ENCODE measurements around the gene SBF2.

Gene SBF2

DNA sequence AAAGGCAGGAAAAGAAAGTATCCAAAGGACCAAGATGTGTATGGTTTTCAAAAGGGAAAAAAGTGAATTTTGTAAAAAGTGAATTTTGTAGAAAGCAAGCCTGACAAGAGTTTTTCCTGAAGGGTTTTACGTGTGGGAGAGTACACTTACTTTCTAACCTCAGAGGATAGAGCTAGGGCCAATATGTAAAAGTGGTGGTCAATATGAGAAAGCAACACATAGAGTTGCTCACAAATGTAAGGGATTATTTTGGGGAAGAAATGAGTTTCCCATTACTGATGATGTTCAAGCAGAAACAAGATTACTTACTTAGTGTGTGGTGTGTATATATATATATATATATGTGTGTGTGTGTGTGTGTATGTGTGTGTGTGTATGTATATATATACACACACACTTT lies 467.6 kb downstream of the SBF2 start:
- in situ Hi-C loops (cut with MboI; ENCODE audit: low sequenced_read_pairs), result no loop called here

DNA sequence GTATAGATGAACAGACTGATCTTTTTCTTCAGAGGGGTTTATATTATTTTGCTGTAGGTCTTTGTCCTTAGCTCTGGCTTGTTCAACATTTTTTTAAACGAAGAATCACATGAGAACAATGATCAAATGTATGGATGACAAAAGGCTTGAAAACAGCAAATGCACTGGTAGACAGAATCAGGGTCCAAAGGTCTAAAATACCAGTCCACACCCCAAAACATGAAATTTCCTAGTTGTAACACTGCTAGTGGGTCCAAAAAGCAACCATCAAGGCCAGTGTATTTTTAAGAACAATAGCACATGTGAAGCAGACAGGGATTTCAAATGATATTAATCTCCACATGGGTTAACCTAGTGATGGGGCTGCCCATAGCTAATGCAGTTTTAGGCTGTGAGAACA lies 468.1 kb downstream of the SBF2 start:
- in situ Hi-C loops (cut with MboI; ENCODE audit: low sequenced_read_pairs), result no loop called here

DNA sequence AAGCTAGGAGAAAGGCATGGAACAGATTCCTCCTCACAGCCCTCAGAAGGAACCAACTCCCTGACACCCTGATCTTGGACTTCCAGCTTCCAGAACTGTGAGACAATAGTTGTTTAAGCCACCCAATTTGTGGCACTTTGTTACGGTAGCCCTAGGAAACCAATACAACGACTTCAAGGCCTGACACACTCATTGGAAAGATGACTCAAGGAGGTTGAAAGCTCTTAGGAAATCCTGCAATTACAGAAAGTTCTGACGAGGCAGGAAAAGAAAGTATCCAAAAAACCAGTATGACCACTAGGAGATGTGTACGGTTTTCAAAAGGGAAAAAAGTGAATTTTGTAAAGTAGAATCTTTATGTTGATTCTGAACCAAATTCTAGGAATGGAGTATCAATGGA lies 468.7 kb downstream of the SBF2 start:
- in situ Hi-C loops (cut with MboI; ENCODE audit: low sequenced_read_pairs), result no loop called here

DNA sequence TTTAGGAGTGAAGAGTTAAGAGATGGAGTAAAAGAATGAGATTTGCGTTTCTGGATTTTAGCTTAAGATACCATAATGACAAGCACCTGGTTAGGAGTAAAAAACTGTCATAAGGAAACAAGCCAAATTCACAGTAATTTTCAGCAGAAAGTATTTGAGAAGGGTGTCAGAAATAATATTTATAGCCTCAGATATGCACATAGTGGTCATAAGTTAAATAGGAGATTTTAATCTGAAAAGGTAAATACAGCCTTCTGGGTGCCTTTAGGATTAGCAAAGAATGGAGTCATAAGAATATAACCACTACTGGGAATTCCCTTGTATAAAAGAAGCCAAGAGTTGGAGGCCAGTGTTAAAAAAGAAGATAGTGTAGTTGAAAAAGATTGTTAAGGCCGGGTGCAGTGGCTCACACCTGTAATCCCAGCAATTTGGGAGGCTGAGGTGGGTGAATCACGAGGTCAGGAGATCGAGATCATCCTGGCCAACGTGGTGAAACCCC lies 470.1 kb downstream of the SBF2 start:
- in situ Hi-C loops (cut with MboI; ENCODE audit: low sequenced_read_pairs), result no loop called here

DNA sequence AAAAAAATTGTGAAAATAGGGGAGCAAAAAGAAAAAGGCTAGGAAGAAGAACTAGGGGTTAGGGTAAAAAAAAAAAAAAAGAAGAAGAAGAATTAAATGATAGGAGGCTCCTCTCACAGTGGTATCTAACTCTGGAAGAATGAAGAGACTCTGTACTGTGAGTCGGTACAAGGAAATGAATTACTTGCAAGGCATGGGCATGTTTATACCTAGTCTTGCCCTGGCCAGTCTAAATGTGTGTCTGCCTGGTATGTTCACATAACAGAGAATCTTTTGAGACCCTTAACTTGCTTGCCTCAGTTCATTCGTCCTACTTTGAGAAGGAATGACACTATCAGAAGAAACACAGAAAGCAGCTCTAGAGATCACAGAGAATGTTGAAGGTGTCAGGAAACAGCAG lies 470.6 kb downstream of the SBF2 start:
- in situ Hi-C loops (cut with MboI; ENCODE audit: low sequenced_read_pairs), result no loop called here

DNA sequence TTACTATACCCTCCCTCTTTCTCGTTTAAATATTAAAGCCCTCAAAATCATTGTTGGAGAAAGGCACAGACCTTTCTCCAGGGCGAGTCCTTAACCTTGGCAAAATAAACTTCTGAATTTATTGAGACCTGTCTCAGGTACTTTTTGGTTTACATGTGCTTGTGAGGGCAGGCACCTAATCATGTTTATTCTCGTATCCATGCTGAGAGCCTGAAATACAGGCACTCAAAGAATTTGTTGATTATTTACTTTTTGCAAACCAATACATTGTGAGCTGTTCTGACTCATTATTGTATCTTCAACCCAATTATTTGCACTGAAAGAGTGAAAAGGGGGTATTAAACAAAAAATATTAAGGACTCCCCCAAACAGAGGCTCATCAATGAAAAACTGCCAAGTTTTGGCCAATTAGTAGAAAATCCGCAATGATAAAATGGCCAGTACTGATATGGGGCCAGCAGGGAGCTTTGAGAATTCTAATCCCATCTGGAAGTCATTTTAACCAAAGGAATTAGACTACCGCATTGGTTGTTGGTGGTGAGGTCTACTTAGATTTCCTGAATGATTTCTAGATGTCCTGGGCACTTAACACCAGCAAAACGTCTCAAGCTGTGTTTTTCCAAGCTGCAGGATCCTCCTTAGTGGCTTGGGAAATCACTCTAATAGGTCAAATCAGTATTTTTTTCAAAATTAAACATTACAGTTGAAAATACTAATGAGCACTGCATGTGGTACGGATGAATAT lies 472.8 kb downstream of the SBF2 start:
- in situ Hi-C loops (cut with MboI; ENCODE audit: low sequenced_read_pairs), result no loop called here

DNA sequence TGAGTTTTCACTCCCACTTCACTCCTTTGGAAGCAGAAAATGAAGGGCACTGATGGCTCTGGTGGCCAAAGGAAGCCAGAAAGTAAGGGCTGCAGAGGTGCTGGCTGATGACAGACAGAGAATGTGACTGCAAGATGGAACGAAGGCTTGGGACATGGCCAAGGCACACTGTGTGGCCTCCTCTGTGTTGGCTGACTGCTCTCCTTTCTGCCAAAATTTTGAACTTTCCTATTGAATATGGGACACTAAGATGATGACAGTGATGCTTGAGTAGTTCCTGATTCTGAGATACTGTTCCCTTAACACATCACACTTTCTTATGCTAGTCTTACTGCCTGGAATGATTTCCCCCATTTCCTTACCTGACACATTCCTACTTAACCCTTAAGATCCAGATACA lies 473.8 kb downstream of the SBF2 start:
- in situ Hi-C loops (cut with MboI; ENCODE audit: low sequenced_read_pairs), result no loop called here

DNA sequence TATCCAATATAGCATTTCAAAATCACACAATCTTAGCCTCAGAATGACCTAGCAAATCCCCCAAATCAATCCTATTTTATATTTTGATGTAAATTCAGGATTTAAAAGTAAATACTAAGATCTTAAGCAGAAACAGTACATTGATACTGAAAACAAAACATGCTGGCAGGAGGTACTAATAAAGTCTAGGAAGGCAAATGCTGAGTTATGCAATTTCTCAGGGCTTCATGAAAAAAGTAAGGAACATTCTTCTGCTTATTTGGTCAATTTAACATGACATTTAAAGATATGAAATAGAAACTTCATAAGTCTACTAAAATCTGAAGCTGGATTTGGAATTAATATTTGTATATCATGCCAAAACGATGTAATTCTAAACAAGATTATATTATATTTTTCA lies 476.8 kb downstream of the SBF2 start:
- in situ Hi-C loops (cut with MboI; ENCODE audit: low sequenced_read_pairs), result no loop called here

DNA sequence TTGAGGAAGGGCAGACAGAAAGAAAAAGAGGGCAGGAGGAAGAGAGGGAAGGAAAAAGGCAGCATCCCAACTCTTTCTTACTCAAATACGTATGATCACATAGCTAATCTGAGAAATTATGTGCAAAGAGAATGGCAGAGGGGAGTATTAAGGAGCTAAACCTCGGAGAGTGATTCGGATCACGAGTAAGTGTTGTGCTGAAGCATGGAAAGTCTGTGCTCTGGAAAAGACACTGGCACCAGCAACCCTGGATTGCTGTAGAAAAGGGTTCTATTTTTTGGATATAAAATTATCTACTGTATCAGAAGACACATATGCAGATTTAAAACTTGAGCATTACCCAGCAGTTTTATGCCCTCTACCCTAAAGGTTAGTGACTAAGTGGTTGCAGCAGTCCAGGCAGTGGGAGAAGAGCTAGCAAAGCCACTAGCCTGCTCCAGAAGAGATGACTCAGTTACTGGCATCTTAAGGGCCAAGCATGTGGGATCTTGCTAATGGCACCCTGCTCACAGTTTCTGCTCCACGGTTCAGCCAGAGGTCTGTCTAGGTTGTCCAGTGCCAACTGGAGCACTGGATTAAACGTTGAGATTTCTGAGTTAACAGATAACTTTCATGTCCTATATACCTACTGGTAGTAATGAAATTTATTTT lies 478.4 kb downstream of the SBF2 start:
- in situ Hi-C loops (cut with MboI; ENCODE audit: low sequenced_read_pairs), result no loop called here

DNA sequence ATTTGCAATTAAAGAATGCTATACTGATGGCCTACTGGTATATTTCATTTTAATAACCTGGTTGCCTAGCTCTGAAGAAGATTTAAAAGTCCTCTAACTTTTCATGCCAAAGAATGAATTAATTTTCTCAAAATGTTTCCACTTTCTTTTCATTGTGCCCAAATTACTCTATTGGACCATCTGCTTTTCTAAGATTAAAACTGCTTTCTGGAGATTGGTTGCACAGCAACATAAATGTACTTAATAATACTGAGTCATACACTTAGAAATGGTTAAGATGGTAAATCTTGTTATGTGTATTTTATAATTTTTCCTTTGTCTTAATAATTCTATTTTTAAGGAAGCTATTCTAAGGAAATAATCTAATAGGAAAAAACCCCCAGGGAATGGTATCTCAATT lies 479.9 kb downstream of the SBF2 start:
- in situ Hi-C loops (cut with MboI; ENCODE audit: low sequenced_read_pairs), result no loop called here

DNA sequence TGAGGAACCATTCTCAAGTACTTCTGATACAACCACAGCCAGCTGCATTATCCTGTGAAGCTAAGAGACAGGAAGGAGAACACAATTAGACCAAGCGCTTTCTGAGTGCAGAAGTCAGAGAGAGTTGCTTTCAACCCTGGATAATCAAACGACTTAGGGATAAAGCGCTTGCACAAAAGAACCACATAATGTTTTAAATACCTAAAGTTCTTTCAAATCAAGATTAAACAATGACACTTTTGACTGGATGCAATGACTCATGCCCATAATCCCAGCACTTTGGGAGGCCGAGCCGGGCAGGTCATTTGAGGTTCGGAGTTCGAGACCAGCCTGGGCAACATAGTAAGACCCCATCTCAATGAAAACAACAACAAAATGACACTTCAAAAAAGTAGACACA lies 485.1 kb downstream of the SBF2 start:
- in situ Hi-C loops (cut with MboI; ENCODE audit: low sequenced_read_pairs), result no loop called here

DNA sequence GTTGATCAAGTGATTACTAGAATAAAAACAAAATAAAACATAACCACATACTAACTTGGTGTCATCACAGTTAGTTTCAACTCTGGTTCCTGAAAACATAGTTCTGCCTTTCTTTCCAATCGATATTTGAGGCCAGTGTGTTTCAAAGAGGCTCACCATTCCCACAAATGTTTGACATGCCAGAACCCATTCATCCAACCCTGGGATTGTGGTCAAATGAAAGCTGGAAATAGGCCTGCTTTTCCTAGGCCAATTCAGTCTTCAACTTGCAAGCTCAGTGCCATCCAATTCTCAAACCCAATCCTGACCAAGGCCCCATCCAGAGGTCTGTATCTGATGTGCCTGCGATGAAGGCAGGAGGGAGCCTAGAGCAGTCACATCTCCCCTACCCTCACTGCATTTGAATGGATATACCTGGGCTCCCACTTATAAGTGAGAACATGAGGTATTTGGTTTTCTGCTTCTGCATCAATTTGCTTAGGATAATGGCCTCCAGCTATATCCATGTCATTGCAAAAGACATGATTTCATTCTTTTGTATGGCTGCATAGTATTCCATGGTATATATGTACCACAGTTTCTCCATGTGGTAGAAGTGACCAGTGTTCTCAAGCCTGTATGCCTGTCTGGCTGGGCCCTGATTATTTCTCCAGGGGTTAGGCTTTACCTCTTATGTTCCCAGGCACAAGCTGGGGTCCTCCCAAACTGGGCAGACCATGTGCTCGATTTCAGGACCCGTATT lies 486.9 kb downstream of the SBF2 start:
- in situ Hi-C loops (cut with MboI; ENCODE audit: low sequenced_read_pairs), result no loop called here

DNA sequence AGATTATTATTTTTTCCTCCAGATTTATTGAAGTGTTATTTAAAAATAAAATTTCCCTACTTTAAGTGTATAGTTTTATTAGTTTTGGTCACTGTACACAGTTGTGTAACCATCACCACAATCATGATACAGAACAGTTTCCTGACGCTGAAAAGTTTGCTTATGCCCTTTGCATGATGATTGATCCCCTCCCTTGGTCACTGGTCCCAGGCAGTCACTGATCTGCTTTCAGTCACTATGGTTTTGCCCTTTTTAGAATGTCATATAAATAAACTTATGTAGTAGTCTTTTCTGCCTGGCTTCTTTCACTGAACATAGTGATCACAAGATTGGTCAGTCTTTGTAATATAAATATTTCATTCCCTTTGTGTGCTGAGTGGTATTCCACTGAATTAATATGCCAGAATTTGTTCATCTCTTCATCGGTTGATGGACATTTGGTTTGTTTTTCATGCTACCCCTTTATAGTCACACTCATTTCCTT lies 489.6 kb downstream of the SBF2 start:
- in situ Hi-C loops (cut with MboI; ENCODE audit: low sequenced_read_pairs), result no loop called here

DNA sequence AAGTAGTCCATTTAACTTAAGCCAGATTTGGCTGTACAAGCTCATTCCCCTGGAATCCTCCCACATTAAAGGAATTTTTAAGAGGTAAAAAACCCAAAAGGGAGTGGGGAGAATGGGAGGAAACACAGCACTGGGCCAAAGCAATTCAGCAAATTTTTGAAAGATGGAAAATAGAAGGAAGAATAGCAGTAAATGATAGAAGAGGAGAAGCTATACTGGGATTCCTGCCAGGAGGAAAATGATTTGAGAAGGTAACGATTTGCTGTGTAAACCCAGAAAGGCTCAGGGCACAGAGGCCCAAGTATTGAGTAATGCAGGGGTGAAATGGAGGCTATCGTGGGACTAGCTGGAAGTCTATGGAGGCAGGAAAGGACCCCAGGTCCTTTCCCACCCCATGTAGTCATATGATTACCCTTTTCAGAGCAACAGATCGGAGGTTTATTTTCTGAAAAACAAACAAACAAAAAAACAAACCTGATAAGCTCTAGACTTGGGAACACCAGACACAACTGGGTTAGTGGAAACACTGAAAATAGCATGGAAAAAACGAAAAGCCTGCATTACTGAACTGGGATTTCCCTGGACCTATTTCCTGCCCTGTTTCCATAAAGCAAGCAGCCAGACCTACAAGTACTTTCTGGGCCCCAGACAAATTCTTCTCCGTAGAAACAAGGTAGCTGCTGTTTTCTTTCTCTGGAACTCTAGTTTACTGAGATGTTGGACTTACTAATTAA lies 490.2 kb downstream of the SBF2 start:
- in situ Hi-C loops (cut with MboI; ENCODE audit: low sequenced_read_pairs), result no loop called here

DNA sequence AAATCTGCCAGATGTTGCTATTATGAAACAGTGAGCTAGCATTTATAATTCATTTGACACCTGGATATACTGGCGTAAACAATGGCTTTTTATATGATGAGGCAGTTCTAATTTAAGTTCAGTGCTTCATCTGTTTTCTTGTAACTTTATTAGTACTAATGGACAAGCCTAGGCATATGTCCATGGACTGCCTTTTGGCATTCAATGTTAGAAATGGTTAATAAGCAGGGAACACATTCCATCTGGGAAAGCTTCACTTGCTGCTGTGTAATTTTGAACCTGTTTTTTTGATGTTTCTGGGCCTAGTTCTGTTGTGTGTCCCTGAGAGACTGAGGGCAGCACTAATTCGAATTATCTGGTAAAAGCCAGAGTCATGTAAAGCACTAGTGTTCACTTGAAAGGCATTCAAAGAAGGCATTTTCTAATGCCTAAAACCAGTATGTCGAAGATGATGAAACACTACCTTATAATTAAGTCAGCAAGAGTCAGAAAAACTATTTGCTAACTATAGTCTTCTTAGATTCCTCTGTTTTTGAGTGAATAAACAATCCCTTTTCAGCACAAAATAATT lies 491.6 kb downstream of the SBF2 start:
- in situ Hi-C loops (cut with MboI; ENCODE audit: low sequenced_read_pairs), result no loop called here

DNA sequence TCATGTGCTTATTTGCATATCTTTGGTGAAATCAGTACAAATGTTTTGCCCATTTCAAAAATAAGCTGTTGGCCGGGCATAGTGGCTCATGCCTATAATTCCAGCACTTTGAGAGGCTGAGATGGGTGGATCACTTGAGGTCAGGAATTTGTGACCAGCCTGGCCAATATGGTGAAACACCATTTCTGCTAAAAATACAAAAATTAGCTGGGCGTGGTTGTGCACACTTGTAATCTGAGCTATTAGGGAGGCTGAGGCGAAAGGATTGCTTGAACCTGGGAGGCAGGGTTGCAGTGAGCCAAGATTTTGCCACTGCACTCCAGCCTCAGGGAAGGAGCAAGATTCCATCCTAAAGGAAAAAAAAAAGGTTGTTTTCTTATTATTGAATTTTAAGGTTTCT lies 494.1 kb downstream of the SBF2 start:
- in situ Hi-C loops (cut with MboI; ENCODE audit: low sequenced_read_pairs), result no loop called here

DNA sequence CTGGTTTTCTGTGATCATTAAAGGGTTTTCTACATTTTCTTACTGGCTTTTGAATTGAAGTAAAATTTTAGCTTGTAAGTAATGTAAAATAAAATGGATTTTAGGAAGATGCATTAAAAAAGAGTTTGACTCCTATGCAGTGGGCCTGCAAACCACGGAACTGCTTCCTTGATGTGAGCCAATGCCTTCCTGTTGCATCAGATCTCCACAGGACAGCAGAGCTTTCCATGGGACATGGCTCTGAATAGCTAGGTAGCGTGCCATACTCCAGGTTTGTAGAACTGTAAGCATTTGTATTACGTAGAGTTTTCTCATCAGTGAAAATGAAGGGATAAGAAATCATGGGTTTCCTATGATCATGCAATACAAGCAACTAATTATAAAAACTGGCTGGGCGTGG lies 496.7 kb downstream of the SBF2 start:
- in situ Hi-C loops (cut with MboI; ENCODE audit: low sequenced_read_pairs), result no loop called here

DNA sequence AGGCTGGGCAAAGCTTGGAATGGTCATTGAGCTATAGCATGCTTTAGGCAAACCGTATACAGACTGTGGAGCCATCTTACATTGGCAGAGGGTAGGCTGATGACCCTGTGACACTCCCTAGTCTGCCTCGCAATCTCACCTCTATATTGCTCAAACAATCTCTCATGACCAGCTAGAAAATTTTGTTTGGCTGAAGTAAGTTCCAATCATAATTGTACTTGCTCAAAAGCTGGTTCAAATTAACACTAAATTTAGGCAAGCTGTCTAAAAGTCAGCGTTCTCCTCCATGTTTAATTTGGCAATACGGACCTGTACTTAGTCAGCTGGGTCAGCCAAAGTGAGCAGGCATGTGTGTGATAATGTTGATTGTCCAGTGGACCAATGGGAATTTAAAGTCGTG lies 497.2 kb downstream of the SBF2 start:
- in situ Hi-C loops (cut with MboI; ENCODE audit: low sequenced_read_pairs), result no loop called here

DNA sequence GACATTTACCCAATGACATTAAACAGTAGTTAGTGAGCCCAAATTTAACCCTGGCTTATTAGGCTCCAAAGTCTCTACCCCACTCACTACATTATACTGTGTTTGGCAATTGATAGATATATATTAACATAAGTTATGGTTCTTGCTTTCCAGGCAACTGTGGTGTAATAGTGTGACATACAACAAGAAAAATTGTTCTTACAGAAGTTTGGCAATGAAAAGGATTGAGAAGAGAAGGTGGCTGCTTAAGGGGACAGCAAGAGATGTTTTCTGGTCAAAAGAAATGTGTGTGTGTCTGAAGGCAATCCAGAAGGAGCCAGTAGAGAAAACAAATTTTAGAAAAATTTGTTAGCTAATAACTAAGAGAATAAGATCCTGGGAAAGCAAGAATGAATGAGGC lies 497.8 kb downstream of the SBF2 start:
- in situ Hi-C loops (cut with MboI; ENCODE audit: low sequenced_read_pairs), result no loop called here

DNA sequence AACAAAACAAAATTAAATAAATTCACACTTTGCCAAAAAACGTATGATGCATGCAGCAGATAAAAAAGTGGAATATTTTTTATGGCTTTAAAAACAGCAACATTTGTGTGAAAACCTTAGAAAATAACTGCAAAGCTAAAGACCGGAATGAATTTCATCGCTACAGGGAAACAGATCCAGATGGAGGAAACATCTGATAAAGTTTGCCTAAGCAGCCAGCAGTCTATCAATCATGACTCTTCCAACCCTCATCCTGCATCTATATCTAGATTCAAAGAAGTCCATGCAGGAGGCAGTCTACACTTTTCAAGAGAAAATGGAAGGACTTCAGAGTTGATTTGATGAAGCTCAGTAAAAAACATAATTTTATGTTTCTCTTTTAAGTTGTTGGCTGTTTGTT lies 503.3 kb downstream of the SBF2 start:
- in situ Hi-C loops (cut with MboI; ENCODE audit: low sequenced_read_pairs), result no loop called here

DNA sequence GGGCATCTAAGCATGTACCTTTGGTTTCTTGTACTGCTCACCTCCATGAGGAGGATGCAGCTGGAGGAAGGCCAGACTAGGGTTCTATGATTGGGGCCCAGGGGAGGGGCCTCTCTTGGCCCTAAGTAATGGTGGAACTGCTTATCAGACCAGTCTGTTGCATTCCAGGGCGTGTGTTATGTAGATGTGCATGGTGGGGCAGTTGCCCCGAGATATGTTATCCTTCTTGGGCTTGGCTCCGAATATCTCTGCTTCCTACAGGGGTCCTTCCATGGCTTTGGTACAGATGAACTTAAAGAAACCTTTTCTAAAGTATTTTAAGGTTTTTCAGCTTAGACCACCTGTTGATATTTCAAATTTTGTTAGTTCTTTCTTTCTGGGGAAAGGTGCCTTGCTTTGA lies 504.1 kb downstream of the SBF2 start:
- in situ Hi-C loops (cut with MboI; ENCODE audit: low sequenced_read_pairs), result no loop called here

Data from HL-60/S4 (cell line).